GM12801 (cell line): ENCODE data around the gene BTNL9.

Experiments
- CTCF ChIP-seq: IDR thresholded peaks from one replicate; pipeline ENCODE4 v1.5.1; 2011; ENCODE audit warnings: control low read depth; ENCODE audit not compliant: insufficient read length; ENCODE audit errors: extremely low read depth

The BTNL9 gene

GRCh38 chr5:181039931-181040630, at the start of gene BTNL9:
BTNL9 (plus strand) TSS chr5:181040266; CDS start chr5:181045490, 5,224 bp downstream.
- no peak for TF ChIP-seq CTCF

- TF ChIP-seq CTCF, result no peak
Measured at GRCh38 chr5:180990882-180991242, 49.2 kb upstream of the BTNL9 start.

- no peak for TF ChIP-seq CTCF
Measured at GRCh38 chr5:181001947-181002346, 38.1 kb upstream of the BTNL9 start.

- no peak for TF ChIP-seq CTCF
Measured at GRCh38 chr5:181005791-181006190, 34.3 kb upstream of the BTNL9 start.

DNA sequence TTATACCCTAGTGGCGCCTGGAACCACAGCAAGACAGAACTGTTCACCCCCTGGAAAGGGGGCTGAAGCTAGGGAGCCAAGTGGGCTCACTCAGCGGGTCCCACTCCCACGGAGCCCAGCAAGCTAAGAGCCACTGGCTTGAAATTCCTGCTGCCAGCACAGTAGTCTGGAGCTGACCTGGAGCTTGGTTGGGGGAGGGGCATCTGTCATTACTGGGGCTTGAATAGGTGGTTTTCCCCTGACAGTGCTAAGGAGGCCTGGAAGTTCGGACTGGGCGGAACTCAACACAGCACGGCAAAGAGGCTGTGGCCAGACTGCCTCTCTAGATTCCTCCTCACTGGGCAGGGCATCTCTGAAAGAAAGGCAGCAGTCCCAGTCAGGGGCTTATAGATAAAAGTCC, 31.9 kb upstream of the BTNL9 start:
- TF ChIP-seq CTCF, result no peak

DNA sequence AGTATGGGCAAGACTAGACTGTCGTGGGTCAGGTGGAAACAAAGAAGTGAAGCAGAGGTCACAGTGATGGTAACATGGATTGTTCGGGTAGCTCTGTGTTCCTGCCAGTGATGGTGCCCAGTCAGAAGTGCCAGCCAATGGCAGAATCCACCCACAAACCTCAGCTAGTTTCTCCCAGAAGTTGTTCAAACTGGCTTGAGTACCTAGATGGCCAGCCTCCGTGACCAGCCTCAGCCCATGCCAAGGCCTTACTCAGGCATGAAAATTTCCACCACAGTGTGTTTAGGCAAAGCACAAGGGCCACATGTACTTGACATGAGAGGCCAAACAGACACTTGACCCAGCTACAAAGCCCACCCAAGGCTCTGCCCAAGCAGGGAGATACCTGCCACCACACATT, 19.4 kb upstream of the BTNL9 start:
- TF ChIP-seq CTCF, result no peak

DNA sequence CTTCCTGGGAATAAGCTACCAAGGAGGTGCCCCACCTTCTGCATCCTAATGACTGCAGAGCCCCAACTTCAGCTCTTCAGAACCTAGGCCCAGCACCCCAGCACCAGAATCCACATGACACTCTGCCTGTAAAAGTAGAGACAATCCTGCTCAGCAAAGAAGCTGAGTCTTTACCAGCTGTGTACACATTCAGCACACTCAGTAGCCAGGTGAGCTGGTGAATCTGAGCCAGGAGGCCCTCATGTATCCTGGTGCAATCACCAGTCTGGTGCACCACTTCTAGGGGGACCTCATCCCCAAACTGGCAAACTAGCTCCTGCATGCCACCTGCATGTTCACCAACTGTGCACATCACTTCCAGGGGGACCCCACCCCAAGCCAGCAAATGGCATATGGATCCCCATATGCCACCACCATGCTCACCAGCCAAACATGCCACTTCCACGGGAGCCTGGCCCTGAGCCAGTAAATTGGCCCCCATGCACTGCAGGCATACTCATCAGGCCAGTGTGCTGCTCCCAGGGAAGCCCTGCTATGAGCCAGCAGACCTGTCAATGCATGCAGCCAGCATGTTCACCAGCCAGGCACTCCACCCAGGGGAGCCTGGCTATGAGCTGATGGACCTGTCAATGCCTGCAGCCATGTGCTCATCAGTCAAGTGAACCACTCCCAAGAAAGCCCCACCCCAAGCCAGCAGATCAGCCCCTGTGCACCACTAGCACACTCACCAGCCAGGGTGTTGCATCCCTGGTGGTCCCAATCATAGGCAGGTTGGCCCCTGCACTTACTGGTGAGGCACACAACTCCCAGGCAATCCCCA, 15.6 kb upstream of the BTNL9 start:
- TF ChIP-seq CTCF, result no peak
